PC-3 (cell line): ENCODE results near the gene ARHGEF2.

ENCODE experiments used
- CTCF ChIP-seq: fragments of 300-600 bp; sonication (generic); conservative IDR thresholded peaks from 2 replicates; pipeline ENCODE4 v1.5.1; 2017; ENCODE audit warnings: antibody characterized with exemption, low read depth, mild to moderate bottlenecking, low read length
- EZH2 ChIP-seq: fragments of 300-600 bp; sonication (generic); IDR thresholded peaks from one replicate; pipeline ENCODE4 v1.6.1; 2017; ENCODE audit warnings: antibody characterized with exemption, mild to moderate bottlenecking, low read length; ENCODE audit not compliant: unreplicated experiment

- TF ChIP-seq CTCF: no peak
- TF ChIP-seq EZH2: no peak
These were observed 46.9 kb downstream of the ARHGEF2 start for GRCh38 chr1:155931332-155932038.
